K562 (cell line): ENCODE data around the gene MECP2. TPM values are rescaled to one million over a fixed set of nuclear protein-coding genes. Genes with fewer than 3 reads are reported as not detected.
A peak's percentile ranks its signal among the peaks of the same experiment; 100 is the strongest.

Source experiments
- CHD7 ChIP-seq: fragments of 200-600 bp; sonication (generic); IDR thresholded peaks from one replicate; pipeline ENCODE4 v1.6.1; 2012; ENCODE audit warnings: mild to moderate bottlenecking, low read depth, low read length, inconsistent platforms
- FOXJ2 ChIP-seq: fragments of 200-800 bp; sonication (Bioruptor generic); IDR thresholded peaks from 2 replicates; pipeline ENCODE4 v1.6.1; 2016; ENCODE audit warnings: missing genetic modification characterization, missing compliant biosample characterization
- NCOR1 ChIP-seq: fragments of 450-650 bp; IDR thresholded peaks from 2 replicates; pipeline ENCODE4 v1.6.1; 2016; ENCODE audit warnings: mild to moderate bottlenecking, moderate library complexity
- NR2C1 ChIP-seq, 2 experiments: fragments of 450-650 bp; IDR thresholded peaks; 2 replicates each; pipeline ENCODE4 v1.6.1; 2017; ENCODE audit warnings: mild to moderate bottlenecking in 2 of 2, antibody characterized with exemption in 1 of 2, inconsistent platforms in 1 of 2, missing compliant biosample characterization in 1 of 2, missing genetic modification characterization in 1 of 2
- TAL1 ChIP-seq: fragments of 450-650 bp; IDR thresholded peaks from 2 replicates; pipeline ENCODE4 v1.6.1; 2016; ENCODE audit warnings: mild to moderate bottlenecking
- TSHZ1 ChIP-seq: fragments of 250-450 bp; sonication (Bioruptor Pico); IDR thresholded peaks from 2 replicates; pipeline ENCODE4 v1.4.0; 2020; ENCODE audit warnings: mild to moderate bottlenecking, moderate library complexity
- polyA plus RNA-seq, 8 experiments: library from polyadenylated mRNA; depleted of rRNA in 4 of 8; stranded (reverse) in 5 of 8; unstranded in 3 of 8; fragments of >200 nt; fragmentation: Nextera tagmentation in 2 of 8; fragmentation: Illumina TruSeq in 1 of 8; extraction: Ambion mirVana in 2 of 8; extraction: Trizol in 1 of 8; gene quantifications; 2 replicates each; pipeline versions ENCODE4 v1.2.1 to v1.2.3, GENCODE V29; 2011 to 2014; ENCODE audit warnings: inconsistent platforms in 1 of 8, missing spikeins in 1 of 8
- total RNA-seq, 7 experiments: library from RNA; depleted of rRNA in 6 of 7; stranded (reverse); fragments of >200 nt in 6 of 7; fragmentation: Illumina TruSeq in 2 of 7; extraction: Trizol in 2 of 7; gene quantifications; 2 replicates each; pipeline versions ENCODE4 v1.2.1 to v1.2.3, GENCODE V29; 2011 to 2021; ENCODE audit warnings: low replicate concordance in 1 of 7
- TF ChIP-seq, protein P1 (sequence below): IDR thresholded peaks from 3 replicates; pipeline ENCODE4 v1.6.1; 2011; ENCODE audit warnings: borderline replicate concordance, mild to moderate bottlenecking; ENCODE audit not compliant: insufficient read length, insufficient read depth

The MECP2 gene
- total and polyA plus RNA-seq, 9 of the 15 experiments (the other 6 are each of a cell fraction or from before 2014, with no cell fraction given), result 2.1 to 50.9 (median 30.5) TPM

- TF ChIP-seq CHD7, result no peak
- no peak for TF ChIP-seq TSHZ1
- peak; percentile 90 for TF ChIP-seq NCOR1
- TF ChIP-seq TAL1, result peak; percentile 92
- TF ChIP-seq FOXJ2 (tag), result peak; percentile 86
- peak; percentile 11; the same call in 1 of the 2 replicates for TF ChIP-seq NR2C1 (IDR thresholded peaks at IDR 0.05)
- TF ChIP-seq NR2C1 (tag; IDR thresholded peaks at IDR 0.05), result 0 out of 2 replicates have a peak, but pooled peaks have one; percentile 15
- TF ChIP-seq, protein P1, sequence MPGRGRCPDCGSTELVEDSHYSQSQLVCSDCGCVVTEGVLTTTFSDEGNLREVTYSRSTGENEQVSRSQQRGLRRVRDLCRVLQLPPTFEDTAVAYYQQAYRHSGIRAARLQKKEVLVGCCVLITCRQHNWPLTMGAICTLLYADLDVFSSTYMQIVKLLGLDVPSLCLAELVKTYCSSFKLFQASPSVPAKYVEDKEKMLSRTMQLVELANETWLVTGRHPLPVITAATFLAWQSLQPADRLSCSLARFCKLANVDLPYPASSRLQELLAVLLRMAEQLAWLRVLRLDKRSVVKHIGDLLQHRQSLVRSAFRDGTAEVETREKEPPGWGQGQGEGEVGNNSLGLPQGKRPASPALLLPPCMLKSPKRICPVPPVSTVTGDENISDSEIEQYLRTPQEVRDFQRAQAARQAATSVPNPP, result no peak
Observed at GRCh38 chrX:154123241-154124219, 26.0 kb upstream of the MECP2 start (continued).
